RWPE1 (cell line): ENCODE data around the gene SELENOS.

Experiments used
- CTCF ChIA-PET: fragments of 350-600 bp; sonication (Branson Sonifier 250); formaldehyde crosslinking; extraction: SDS; loops from one replicate; lab custom pipeline; 2021; lab: Yijun Ruan, JAX
- POLR2A ChIA-PET: fragments of 400-600 bp; formaldehyde crosslinking; extraction: SDS; loops from one replicate; lab custom pipeline; 2020; ENCODE audit warnings: antibody characterized with exemption; ENCODE audit not compliant: low non-redundant PET; lab: Yijun Ruan, JAX
- DNase-seq: peaks from one replicate; pipeline ENCODE4 v3.0.0; 2012; ENCODE audit warnings: low spot score
- H3K27ac ChIP-seq: fragments of 450-650 bp; 2 replicates; pipeline ENCODE4 v1.5.1; 2017
- TF ChIP-seq, protein P1 (sequence below): fragments of 450-650 bp; conservative IDR thresholded peaks from 2 replicates; pipeline ENCODE4 v1.5.1; 2017; ENCODE audit warnings: low read depth, mild to moderate bottlenecking

Gene SELENOS

DNA sequence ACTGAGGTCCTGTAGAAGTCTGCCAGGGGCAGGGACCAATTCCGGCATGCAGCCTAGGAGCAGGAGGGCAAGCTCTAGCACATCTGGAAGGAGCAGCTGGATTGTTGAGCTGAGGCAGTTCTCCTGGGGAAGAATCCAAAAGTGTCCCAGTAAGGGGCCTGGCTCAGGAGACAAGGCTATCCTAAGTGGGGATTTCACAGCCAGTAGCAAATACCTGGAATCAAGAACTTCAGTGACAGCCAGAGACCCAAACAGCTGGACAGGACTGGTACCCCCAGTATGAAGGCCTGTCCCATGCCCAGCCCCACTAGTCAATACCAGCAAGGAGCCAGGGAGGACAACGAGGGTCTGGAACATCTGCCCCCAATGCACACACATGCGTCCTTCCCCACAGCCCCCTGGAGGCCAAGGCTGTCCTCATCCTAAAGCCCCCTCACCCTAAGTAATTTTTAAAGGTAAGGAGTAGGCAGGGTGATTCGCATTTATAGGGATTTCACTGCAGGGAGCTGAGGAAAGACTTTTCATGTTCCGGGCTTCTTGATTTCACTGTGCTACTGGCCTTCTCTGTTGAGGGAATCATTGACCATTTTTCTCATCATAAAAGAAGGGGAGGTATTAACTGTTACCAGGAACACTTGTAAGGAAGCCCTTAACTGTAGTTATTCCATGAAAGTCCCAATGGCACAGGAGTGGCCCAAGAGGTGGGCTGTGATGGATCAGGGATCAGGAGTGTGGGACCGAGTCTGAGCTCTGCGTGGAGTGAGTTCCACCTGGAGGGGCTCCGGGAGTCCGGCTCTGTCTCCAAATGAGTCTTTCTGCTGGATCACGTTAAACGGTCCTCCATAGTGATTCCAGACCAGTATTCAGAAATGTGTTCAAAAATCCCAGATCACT lies 22.9 kb downstream of the SELENOS start:
- POLR2A ChIA-PET, result no interaction called here
- CTCF ChIA-PET, result interaction anchor here (0.6 to 1.5 kb wide), 3 partner anchors 166 to 246 kb away, joined by 3 to 6 read pairs (median 5); no protein-coding TSS in a partner anchor
- TF ChIP-seq, protein P1, sequence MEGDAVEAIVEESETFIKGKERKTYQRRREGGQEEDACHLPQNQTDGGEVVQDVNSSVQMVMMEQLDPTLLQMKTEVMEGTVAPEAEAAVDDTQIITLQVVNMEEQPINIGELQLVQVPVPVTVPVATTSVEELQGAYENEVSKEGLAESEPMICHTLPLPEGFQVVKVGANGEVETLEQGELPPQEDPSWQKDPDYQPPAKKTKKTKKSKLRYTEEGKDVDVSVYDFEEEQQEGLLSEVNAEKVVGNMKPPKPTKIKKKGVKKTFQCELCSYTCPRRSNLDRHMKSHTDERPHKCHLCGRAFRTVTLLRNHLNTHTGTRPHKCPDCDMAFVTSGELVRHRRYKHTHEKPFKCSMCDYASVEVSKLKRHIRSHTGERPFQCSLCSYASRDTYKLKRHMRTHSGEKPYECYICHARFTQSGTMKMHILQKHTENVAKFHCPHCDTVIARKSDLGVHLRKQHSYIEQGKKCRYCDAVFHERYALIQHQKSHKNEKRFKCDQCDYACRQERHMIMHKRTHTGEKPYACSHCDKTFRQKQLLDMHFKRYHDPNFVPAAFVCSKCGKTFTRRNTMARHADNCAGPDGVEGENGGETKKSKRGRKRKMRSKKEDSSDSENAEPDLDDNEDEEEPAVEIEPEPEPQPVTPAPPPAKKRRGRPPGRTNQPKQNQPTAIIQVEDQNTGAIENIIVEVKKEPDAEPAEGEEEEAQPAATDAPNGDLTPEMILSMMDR, result no peak
- H3K27ac ChIP-seq, result peak overlapping the region; percentile 7; the same call in 1 of the 2 replicates
- DNase-seq, result no peak

DNA sequence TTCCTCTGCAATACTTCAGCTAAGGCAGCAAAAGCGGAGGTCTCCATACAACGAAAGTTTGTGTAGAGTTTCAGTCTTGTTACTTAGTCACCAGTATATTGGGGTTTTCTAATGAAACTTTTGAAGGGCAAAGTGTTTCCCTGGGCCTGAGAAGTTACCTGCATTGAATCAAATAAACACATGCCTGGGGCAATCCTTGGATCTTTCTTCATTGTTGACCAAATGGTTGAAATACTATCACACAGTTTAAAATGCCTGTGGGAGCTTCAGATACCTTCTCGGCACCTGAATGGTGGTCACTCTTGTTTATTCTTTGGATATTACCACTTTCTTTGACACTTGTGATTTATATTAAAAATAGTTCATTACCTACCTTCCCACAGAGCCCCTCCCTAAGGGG lies 24.4 kb downstream of the SELENOS start:
- H3K27ac ChIP-seq, result no peak overlapping the region
- DNase-seq, result no peak
- ChIA-PET POLR2A (no interaction called here), CTCF (interaction anchor here (0.9 to 1.2 kb wide), 3 partner anchors 143 to 244 kb away, joined by 3 to 4 read pairs (median 4); no protein-coding TSS in a partner anchor)
- TF ChIP-seq, protein P1, result no peak

DNA sequence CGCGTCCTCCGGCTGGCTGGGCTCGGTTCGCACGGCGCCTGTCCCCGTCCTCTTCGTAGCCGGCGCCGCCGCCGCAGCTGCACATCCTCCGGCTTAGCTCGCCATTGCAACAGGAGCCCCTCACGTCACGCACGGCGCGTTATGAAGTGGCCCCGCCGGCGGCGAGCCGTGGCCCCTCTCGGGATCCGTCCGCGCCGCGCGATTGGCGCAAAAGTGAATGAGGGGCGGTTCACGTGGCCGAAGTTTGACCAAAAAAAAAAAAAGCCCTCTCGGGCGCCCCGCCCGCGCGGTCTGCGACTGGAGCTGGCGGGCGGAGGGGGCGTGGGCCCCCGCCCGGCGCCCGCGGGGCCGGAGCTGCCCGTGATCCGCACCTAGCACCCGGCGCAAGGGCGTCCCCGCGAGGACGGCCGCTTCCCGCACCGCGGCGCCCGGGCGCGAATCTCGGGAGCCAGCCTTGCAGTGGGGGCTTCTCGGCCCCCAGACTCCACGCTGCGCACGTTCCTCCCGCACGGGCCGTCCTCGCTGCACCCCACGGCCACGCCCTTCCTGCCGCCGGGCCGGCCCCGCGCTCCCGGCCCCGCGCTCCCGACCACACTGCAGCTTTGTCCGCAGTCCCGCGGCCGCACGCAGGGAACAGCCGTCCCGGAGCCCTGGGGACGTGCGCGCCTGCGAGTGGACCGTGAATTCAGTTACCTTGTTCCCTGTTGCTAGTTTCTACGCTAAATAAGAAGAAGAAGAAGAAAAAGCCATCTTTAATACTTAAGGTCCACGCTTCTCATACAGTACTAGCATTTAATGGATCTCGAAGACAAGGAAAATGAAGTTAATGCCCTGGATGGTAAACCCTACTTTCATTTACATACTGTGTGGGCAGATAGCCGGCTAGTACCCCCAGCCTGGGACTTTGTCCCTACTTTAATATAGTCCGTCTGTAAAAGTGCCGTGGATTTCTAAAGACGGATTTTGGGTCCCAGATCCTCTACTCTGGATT lies 25.2 kb downstream of the SELENOS start, which contains the start of gene CHSY1:
Gene CHSY1 (minus strand): TSS at position 219 of the 991 bp plus-strand sequence. CDS start 592 bp downstream, outside the sequence.
- TF ChIP-seq, protein P1, result peak; percentile 17
- CTCF ChIA-PET, result interaction anchor here (0.6 to 1.2 kb wide), 8 partner anchors 51 to 687 kb away, joined by 3 to 5 read pairs (median 4); no protein-coding TSS in a partner anchor
- H3K27ac ChIP-seq, result peak within 1 kb of the TSS; percentile 89
- POLR2A ChIA-PET, result interaction anchor here (0.6 to 0.7 kb wide), 2 partner anchors 32 to 102 kb away, joined by 3 to 5 read pairs; no protein-coding TSS in a partner anchor
- peak; percentile 81 for DNase-seq

DNA sequence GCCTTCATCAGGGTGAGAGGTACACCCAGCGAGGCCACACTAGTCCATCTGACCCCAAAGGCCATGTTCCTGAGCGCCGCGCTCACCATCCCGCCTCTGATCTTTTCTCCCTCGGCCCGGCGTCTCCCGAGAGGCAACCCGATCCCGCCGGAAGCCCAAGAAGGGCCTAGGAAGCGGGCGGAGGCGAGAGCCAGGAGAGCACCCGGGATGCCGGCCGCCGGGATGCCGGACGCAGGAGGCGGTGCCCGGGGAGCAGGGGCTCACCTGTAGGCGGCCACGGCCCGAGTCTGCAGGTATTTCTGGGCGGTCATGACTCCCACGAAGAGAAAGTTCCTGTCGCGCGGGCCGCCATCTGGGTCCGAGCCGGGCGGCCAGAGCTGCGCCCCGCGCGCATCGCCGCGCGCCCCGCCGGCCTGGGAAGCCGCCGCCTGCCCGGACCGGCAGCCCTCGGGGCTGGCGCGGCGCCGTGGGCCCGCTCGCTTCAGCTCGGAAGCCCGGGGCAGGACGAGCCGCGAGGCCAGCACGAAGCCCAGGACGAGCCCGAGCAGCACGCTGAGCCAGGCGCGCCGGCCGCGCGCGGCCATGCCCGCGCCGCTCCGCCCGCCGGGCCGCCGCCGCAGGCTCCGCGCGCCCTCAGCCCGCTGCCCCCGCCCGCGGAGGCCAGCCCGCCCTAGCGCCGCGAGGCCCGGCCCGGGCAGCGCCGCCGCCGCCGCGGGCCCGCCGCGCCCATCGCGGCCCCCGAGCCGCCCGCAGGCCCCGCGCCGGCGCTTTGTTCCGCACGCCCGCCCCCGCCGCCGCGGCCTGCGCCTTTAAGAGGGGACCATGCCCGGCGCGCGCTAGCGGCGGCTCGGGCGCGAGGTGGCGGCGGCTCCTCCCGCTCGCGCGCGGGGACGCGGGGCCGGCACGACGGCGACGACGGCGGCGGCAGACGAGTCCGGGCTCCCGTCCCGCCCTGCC lies 26.1 kb downstream of the SELENOS start:
- CTCF ChIA-PET, result interaction anchor here (0.6 to 1.2 kb wide), 8 partner anchors 50 to 378 kb away, joined by 3 to 7 read pairs (median 4); no protein-coding TSS in a partner anchor
- TF ChIP-seq, protein P1, result no peak
- POLR2A ChIA-PET, result interaction anchor here (0.6 to 0.7 kb wide), 2 partner anchors 31 to 101 kb away, joined by 3 to 5 read pairs; no protein-coding TSS in a partner anchor
- peak; percentile 59 for DNase-seq
- peak overlapping the region; percentile 89 for H3K27ac ChIP-seq

DNA sequence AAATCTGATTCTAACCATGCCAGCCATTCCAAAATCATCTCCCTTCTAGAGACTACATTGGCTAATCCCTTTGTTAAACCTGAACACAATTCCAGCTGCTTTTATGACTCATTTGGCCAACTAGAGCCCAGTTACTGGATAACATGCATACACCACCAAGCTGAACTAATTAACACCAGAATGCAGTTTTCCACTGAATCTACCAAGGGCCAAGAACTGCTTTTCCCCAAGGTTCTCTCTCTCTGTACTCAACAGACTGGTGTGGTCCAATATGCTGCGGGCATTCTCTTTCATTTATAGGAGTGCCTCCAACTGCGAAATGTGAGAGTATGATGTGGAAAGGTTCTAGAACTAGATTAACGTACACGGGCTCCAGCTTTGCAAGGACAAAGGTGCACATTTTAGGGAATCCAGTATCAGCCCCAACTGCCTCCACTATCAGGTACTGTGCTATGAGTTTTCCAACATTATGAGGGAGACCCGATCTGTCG lies 26.9 kb downstream of the SELENOS start:
- ChIA-PET POLR2A (no interaction called here), CTCF (interaction anchor here (0.6 to 1.2 kb wide), 4 partner anchors 37 to 242 kb away, joined by 3 to 7 read pairs (median 4); no protein-coding TSS in a partner anchor)
- TF ChIP-seq, protein P1, result no peak

More for the DNA sequence above, 26.9 kb downstream of the SELENOS start:
- peak; percentile 77 for DNase-seq
- H3K27ac ChIP-seq, result peak overlapping the region; percentile 89
